Stimulated activated CD8-positive, alpha-beta memory T cell treated with anti-CD3 and anti-CD28 coated beads, Interleukin-12 subunit alpha, Interleukin-12 subunit beta, amount 100 ng/mL, for 24 hours (primary cell): Measurements from ENCODE around the gene BCL2L13.

Source experiments
- DNase-seq: peaks from one replicate; pipeline ENCODE4 v3.0.0-alpha.2; 2020; ENCODE audit errors: extremely low read depth

The BCL2L13 gene

DNA sequence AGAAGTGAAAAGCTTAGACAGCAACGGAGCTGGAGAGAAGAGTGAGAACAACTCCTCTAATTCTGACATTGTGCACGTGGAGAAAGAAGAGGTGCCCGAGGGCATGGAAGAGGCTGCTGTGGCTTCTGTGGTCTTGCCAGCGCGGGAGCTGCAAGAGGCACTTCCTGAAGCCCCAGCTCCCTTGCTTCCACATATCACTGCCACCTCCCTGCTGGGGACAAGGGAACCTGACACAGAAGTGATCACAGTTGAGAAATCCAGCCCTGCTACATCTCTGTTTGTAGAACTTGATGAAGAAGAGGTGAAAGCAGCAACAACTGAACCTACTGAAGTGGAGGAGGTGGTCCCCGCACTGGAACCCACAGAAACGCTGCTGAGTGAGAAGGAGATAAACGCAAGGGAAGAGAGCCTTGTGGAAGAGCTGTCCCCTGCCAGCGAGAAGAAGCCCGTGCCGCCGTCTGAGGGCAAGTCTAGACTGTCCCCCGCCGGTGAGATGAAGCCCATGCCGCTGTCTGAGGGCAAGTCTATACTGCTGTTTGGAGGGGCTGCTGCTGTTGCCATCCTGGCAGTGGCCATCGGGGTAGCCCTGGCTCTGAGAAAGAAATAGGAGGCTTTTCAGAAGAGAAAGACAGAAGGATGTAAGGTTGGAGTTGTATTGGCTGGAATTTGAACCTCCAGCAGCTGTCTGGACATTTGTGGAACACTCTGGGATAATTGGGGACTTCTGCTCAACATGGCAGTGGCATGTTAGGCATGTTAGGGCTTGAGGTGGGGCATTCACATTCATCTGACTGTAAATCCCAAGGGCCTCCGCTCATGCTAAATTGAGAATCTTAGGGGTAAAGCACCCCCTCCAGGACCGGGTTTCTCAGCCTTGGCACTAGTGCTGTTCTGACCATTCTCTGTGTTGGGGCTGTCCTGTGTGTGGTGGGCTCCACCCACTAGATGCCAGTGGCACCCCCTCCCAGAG lies 88.7 kb downstream of the BCL2L13 start:
- DNase-seq, result no peak

DNA sequence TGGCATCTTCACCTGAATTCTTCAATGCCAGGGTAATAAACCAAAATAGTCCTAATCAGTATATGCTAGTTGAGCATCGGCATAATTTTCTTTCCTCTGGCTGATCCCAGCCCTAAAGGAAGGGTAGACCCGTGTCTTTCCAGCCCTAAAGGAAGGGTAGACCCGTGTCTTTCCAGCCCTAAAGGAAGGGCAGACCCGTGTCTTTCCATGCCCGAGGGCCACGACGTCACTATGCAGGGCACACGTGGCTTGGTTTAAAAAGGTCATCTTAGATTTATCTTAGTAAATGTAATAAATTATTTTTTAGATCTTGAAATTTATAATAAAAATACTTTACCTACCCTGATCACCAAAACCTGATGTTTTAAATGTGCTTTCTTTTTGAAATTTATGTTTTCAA lies 90.2 kb downstream of the BCL2L13 start:
- DNase-seq, result no peak

DNA sequence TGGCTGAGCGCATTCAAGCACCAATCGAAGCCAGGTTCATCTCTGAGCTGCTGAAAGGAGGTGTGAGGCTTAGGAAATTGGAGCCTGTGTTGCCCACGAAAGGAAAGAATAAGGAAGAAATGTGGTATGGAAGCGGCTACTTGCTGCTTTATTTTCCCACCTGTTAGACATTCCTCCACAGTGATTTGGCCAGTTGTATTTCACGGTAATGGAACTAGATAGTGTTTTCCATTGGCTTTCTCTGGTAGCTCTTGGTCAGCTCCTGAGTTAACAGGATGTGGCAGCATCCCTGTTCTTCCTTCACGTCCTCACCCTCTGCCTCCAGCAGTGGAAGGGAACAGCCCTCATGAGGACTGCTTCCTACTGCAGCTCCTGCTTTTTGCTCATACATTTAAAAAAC lies 91.0 kb downstream of the BCL2L13 start:
- no peak for DNase-seq

DNA sequence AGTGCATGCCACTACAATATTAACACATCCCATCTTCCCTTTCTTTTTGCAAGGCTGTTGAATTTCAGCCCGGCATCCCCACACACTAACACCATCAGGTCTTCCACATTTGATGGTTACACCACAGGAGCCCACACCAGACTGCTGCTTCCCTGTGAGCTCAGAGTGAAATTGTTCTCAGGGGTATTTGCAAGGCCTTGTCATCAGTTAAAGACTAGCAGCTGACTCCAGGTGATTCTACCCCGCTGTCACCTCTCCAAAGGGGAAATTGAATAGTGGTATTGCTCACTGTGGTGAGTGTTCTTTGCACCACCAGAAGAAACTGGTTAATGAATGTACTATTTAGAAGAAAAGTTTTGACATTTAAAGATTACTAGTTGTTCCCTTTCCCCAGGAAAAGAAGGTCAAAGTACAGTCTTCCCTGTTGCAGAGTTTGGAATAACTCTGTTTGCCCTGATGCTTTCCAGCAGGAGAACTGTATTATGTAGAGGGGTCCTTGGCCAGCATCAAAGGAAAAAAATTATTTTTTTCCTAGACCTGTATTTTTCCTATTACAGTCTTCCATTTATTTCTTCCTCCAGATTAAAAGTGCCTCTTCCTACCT lies 93.8 kb downstream of the BCL2L13 start:
- no peak for DNase-seq

DNA sequence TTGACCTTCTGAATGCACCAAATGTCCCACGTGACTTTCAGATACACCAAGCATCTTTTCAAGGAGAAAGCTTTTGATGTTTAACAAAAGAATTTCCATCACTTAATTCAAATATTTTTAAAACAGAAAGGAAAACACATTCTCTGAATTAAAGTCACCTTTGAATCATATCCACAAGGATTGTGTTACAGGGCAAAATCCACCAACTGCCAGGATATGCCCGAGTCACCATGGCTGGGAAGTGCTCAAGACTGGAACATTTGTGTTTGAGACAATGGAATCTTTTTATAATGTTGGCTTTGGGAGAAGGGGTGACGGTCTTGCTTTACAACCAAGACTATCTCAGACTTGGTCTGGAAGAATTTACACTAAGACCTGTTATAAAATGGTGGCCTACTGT lies 94.9 kb downstream of the BCL2L13 start:
- no peak for DNase-seq

DNA sequence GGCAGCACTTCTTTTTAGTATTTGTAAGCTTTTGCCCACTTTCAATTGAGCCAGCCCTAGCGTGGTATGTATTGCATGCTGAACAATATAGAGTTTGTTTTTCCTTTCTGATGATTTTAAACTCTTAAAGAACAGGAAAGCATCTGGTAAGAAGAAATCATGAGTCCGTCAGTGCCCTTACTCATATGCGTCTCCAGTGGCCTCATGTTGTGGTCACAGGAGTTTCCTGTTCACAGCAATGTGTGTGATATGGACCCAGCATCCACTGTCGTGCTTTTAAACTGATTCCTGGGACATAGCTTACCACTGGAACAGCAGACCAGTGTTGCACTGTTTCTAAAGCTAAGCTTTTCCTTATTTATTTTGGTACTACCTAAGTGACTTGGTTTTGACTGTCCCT lies 95.6 kb downstream of the BCL2L13 start:
- no peak for DNase-seq

DNA sequence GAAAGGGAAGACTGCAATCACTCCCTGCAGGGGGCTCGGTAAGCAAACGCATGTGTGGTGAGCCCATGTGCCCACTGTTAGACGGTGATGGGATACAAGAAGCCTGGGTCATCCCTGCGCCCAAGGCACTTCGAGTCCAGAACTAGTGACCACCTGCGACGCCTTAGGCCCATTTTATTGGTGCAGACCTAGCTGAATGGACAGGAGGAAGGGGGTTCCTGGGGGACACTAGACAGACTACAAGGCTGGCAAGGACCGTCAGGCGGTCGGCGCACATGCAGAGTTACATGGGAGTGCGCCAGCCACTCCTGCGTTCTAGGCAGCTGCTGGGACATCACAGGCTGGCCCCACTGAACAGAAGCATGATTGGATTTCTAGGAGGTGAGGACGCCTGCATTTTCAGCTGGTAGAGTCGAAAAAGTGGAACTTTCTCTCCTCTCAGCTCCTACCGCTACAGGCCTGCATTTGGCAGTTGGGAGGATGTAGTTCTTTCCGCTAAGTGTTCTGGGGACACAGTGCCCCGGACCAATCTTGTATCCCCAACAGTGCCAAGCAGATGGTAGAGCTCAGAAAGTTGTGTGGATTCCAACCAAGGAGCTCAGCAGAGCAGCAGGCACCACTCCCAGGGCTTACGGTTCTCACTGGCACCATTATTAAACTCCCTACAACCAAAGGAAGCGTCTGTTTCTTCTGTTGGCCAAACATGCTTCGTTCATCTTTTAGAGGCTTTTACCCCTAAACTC lies 100.0 kb downstream of the BCL2L13 start:
- no peak for DNase-seq

DNA sequence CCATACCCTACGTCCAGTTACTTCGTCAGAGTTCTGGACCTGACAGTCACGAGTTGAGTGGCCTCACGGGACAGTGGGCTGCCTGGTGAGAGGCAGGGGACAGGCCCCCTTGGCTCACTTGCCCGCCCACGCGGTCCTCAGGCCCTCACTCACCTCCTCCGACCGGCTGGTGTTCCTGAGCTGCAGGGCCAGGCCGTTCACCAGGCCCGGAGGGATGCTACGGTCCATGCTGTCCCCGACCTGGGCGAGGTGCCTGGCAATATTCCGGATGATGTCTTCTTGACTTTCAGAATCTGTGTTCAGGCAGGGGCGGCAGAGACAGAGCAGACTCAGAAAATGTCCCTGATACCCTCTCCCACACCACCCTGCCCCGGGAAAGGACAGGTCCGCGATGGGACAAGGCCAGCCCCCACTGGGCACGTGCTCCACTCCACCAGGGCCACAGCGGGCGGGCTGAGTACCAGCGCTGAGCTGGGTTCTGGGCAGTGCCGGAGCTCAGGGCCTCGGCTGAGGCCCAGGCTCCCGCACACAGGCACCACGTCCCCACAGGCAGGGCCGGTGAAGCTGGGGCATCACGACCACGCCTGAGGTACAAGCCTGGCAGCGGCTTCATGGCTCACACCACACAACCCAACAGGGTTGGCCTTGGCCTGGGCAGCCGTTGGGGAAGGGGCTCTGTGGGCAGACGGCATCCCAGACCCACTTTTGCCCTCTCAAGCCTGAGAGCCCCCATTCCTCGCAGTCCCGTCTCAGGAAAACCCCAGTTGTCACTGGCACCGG lies 100.8 kb downstream of the BCL2L13 start:
- no peak for DNase-seq

DNA sequence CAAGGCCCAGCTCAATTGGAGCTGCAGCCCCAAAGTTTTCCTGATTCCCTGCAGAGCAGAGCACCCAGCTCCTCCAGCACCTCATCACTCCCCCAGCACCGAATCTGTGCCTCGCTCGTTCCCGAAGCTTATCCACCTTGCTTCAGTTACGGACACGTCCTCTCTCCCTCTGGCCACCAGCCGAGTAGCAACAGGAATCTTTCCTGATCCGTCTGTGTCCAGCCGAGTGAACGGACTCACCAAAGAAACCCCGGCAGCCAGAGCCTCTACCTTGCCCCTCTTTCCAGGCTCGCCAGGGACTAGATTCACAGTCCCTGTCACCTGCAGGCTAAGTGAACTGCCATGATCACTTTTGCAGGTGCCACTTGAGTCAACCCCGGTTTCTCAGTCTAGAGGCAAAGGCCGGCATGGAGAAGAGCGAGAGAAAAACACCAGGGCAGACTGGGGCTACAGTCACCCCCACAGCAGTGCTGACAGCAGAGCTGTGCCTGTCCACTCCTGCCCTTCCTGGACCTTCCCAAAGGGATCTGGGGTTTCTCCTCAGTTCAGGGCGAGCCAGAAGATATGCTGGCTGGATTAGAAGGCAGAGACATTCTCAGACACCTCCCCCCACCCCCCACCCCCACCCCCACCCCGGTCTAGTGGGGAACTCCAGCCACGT lies 103.4 kb downstream of the BCL2L13 start:
- no peak for DNase-seq

DNA sequence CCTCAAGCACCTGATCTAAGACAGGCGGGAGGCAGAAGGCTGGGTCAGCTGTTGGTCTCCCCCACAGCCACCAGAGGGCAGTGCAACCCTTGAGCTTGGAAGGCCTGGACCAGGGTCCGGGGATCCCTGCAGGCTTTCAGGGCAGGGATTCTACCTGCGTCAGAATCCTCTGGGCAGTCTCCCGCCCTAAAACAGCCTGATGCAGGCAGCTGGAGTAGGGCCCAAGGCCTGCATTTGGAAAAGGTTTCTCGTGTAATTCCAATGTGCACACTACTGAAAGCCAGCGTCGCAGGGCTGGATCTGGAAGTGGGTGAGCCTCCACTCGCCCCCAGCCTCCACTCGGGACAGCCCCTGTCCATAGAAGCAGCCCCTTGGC lies 104.0 kb downstream of the BCL2L13 start:
- no peak for DNase-seq

DNA sequence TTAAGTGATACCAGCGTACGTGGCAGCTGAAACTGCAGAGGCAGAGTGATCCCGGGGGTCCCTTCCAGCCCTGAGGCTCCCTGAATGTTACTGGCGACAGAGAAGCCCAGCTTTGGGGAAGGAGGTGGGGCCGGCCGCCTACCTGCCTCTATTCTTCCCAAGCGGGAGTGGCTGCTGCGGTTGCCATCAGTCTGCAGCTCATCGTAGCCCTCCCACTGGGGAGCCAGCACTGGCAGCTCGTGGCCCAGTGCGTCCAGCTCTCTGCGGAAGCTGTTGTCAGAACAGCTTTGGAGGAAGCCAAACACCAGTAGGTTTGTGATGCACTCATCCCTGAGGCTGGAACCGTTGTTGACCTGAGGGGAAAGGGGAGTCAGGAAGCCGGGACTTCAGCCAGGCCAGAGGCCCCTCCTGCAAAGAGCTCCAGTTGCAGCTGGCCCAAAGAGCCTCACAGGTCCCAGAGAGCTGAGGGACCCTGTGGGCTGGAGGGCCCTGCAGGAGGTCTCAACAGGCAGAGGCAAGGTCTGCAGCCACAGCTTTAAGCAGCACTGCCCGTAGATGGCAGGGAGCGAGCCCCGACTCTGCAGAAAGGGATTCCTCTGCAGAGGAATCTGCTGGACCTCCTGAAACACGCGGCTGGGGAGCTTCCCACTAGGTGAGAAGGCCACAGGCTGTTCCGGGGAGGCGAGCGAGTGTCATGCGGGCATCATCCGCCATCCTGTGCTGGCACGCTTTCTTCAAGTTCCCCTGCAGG lies 105.3 kb downstream of the BCL2L13 start:
- no peak for DNase-seq

DNA sequence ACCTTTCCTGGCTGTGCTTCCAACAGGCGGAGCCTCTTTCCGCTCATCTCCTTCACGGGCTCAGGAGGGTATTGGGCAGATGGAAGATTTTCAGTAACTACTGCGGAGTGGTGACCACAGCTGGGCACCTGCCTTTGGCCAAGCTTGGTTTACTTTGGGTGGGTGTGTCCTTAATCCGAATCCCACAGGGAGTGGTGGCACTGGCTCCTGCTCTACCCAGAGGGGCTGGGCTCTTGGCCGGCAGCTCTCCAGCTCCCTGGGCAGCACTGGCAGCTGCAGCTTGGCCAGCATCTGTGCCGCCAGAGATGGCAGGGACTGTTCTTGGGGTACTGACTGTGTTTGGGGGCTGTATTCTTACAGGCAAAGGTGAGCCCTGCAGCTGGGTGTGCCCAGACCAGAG lies 105.9 kb downstream of the BCL2L13 start:
- no peak for DNase-seq

DNA sequence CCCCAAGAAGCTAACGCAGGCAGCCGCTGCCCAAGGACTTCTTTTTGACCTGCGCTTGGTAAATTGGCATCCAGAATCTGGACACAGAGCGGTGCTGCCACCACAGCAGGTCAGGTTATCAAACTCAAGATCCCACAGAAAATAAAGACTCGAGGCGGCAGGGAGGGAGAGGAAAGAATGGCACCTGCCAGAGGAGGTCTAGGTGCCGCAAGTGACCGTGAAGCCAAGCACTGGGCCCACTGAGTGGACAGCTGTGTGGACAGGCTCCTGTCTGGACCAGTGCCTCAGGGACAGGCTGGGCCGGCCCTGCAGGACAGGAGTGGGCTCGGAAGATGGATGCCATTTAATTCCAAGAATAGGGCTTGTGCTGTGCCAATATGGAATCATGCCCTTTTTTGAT lies 108.4 kb downstream of the BCL2L13 start:
- no peak for DNase-seq

DNA sequence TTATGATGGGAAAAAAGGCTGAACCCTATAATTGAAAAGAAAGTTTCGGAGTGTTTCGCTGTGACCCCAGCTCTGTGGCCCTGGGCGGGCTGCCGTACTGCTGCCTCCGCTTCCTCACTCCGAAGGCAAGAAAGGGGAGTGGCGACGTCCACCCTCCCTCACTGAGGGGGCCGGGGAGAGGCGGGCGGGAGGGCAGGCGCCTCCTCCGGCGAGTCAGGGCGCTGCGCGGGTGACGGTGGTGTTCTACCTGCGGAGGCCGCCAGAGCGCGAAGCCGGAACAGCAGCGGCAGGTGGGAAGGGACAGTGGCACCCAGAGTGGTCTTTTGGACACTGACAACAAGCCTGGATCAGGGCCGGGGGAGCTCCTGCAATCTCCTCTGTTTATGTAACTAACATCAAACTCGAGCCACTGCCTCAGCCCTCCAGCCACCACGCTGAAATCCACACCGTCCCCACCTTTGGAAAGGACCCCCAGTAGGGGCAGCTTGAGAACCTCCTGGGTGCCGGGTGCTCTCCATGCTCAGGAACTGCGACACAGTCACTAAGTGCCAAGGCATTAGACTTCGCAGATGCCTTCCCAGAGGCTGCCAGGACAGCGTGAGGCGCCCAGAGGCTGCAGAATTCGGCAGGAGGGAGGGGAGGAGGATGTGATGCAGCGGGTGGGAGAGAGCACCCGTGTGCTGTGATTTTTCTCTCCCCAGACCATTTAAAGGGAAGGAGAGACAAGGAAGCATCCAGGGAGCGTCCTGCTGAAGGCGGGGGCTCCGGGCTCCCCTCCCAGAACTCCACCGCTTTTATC lies 110.2 kb downstream of the BCL2L13 start:
- no peak for DNase-seq

DNA sequence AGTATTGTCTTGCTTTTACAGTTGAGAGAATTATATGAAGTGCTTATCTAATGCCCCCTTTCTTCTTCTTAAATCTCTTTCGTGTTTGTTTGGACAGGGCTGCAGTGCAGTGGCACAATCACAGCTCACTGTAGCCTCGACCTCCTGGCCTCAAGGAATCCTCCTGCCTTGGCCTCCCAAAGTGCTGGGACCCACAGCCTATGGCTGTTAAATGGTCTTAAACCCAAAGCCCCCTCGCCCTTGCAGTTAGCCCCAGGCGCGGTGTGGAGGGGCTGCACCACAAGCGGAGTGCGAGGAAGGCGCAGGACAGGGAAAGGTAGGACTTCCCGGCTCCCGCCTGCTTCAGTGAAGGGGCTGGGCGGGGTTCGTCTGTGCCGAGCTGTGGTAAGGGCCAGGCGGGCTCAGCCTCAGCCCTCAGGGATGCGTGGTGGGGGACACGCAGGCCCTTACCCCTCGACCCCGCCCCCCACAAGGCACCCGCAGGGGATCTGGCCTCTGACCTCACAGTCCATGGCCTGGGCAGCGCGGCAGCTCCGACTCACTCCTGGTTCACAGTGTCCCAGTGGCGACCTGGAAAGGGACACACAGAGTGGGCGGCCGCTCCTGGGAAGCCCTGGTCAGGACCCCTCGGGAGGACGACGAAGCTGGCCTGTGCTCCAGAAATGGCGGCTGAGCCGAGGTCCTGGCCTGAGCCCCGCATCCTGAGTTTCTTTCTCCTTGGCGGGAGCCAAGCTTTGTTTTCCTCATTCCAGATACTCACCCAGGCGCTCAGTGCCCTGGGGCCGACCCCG lies 111.2 kb downstream of the BCL2L13 start:
- no peak for DNase-seq

DNA sequence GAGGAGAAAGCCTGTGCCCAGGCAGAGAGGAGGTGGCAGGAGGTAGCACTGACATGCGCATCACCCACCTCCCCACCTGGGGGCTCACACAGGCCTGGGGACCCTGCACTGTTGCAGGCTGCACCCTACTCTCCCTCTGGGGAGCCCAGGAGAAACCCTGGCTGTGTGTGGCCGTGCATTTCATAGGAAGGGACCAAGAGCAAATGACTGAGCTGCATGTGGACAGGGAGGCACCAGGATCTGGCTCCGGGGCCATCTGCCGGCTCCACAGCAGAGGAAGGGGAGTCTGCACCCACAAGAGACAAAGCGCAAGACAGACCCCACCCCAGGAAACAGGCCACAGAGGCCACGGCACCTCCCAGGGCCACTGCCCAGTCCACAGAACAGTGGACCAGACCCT lies 113.0 kb downstream of the BCL2L13 start:
- no peak for DNase-seq

DNA sequence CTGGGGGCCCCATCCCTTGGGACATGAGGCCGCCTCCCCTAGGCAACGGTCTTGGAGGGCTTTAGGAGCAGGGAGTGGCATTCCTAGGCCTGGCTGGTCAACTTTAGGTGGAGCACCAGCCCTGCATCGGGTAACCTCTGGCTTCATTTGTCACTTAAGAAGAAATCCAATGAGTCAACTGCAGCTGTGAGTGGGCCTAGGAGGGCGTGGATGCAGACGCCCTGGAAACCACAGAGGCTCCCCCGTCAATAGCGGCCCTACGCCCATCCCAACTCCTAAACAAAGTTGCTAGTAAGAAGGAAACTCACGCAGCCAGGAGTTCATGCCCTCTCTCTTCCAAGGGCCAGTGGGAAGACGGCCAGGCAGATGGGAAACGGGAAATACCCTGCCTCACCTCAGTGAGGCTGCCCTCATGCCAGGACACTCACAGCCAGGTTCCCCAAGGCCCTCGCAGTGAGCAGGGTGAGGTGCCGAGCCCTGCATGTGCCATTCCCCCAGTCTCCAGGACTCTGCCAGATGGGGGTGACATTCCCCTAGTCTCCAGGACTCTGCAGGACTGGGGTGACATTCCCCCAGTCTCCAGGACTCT lies 114.9 kb downstream of the BCL2L13 start:
- no peak for DNase-seq

DNA sequence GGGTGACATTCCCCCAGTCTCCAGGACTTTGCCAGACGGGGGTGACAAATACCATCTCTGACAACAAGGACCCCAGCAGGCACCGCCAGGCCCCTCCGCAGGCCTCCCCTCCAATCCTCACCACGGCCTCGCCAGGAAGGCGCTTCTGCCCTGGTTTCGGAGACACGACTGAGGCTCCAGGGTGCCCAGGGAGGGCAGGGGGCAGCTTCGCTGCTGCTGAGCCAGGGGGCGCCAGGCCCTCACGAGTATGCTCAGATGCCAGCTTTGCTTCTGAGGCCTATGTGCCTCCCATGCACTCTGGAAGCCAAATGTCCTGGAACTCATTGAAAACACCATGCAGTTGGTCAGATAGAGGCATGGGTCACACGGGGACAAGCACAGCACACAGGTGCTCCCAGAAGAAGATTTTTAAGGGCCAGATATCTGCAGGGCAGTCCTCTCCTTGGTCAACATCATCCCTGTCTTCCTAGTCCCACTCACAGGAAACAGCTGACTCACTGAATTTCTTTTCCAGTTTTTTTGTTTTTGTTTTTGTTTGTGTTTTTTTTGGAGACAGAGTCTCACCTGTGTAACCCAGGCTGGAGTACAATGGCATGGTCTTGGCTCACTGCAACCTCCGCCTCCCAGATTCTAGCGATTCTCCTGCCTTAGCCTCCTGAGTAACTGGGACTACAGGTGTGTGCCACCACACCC lies 115.8 kb downstream of the BCL2L13 start:
- DNase-seq, result no peak
